ENCODE measurements around the gene TLCD3A.

DNA sequence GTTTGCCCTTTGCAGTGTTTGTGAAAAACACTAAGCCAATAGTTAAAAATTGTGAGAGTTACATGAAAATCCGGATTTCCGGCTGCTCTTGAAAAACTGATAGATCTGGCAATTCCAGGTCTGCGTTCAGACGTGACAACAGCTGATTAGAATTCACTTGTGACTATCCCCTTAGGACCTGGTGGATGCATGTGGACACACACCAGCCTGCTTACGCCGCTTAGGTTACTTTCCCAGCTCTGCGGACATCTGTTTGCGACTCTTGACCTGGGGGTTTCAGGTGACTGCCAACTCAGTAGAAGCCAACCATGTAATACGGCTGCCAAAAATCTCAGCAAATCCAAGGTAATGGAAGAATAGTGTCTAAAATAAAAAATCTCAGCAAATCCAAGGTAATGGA is 42.0 kb upstream of the TLCD3A start:
- TF ChIP-seq ZNF274 (IDR thresholded peaks at IDR 0.05; ENCODE audit: low read depth, low read length) (no peak), YY1 (IDR thresholded peaks at IDR 0.05; ENCODE audit: insufficient read depth, insufficient read length) (no peak)

All from NT2/D1 (cell line).